ENCODE data around the gene TBC1D3K.
"Not testable (repeated sequence)": the region's sequence is repeated elsewhere in the genome, so short reads cannot be mapped to it uniquely, and the experiment has no call there.

Gene TBC1D3K

GRCh38 chr17:37924115-37924514, at the start of gene TBC1D3K:
Gene TBC1D3K (plus strand): TSS chr17:37924415. CDS start chr17:37926000, 1,585 bp downstream.
- not testable (repeated sequence) for H3K4me1 ChIP-seq (ENCODE audit: insufficient read depth, low read length); H3K27ac ChIP-seq (ENCODE audit: low read length); H3K9ac ChIP-seq (ENCODE audit: low read depth, low read length); H3K27me3 ChIP-seq (ENCODE audit: insufficient read depth, low read length); H3K36me3 ChIP-seq (ENCODE audit: insufficient read depth, low read depth, low read length); H3K9me3 ChIP-seq (ENCODE audit: insufficient read depth, low read depth, low read length); H3K4me3 ChIP-seq (ENCODE audit: low read length)

GRCh38 chr17:37884516-37884915, 39.7 kb upstream of the TBC1D3K start:
- no peaks in the 10 kb centered on the region for H3K36me3 ChIP-seq (ENCODE audit: insufficient read depth, low read depth, low read length)
- no peak overlapping the region for H3K9ac ChIP-seq (ENCODE audit: low read depth, low read length)
- H3K9me3 ChIP-seq (ENCODE audit: insufficient read depth, low read depth, low read length): no peaks in the 10 kb centered on the region
- no peaks in the 10 kb centered on the region for H3K27me3 ChIP-seq (ENCODE audit: insufficient read depth, low read length)
- peaks cover 5% of the 10 kb centered on the region for H3K4me1 ChIP-seq (ENCODE audit: insufficient read depth, low read length)
- no peak overlapping the region for H3K4me3 ChIP-seq (ENCODE audit: low read length)
- no peak overlapping the region for H3K27ac ChIP-seq (ENCODE audit: low read length)

GRCh38 chr17:37885136-37885535, 39.1 kb upstream of the TBC1D3K start:
- no peaks in the 10 kb centered on the region for H3K36me3 ChIP-seq (ENCODE audit: insufficient read depth, low read depth, low read length)
- peaks cover 5% of the 10 kb centered on the region for H3K4me1 ChIP-seq (ENCODE audit: insufficient read depth, low read length)
- H3K4me3 ChIP-seq (ENCODE audit: low read length): no peak overlapping the region
- no peaks in the 10 kb centered on the region for H3K9me3 ChIP-seq (ENCODE audit: insufficient read depth, low read depth, low read length)
- H3K27me3 ChIP-seq (ENCODE audit: insufficient read depth, low read length): no peaks in the 10 kb centered on the region
- H3K9ac ChIP-seq (ENCODE audit: low read depth, low read length): no peak overlapping the region
- no peak overlapping the region for H3K27ac ChIP-seq (ENCODE audit: low read length)

GRCh38 chr17:37888881-37889280, 35.3 kb upstream of the TBC1D3K start:
- no peaks in the 10 kb centered on the region for H3K9me3 ChIP-seq (ENCODE audit: insufficient read depth, low read depth, low read length)
- no peaks in the 10 kb centered on the region for H3K27me3 ChIP-seq (ENCODE audit: insufficient read depth, low read length)
- no peaks in the 10 kb centered on the region for H3K36me3 ChIP-seq (ENCODE audit: insufficient read depth, low read depth, low read length)
- peaks cover 5% of the 10 kb centered on the region for H3K4me1 ChIP-seq (ENCODE audit: insufficient read depth, low read length)
- H3K4me3 ChIP-seq (ENCODE audit: low read length): no peak overlapping the region
- H3K27ac ChIP-seq (ENCODE audit: low read length): no peak overlapping the region
- no peak overlapping the region for H3K9ac ChIP-seq (ENCODE audit: low read depth, low read length)

GRCh38 chr17:37896961-37897360, 27.3 kb upstream of the TBC1D3K start:
- not testable (repeated sequence) for H3K27ac ChIP-seq (ENCODE audit: low read length); H3K9me3 ChIP-seq (ENCODE audit: insufficient read depth, low read depth, low read length); H3K36me3 ChIP-seq (ENCODE audit: insufficient read depth, low read depth, low read length); H3K4me1 ChIP-seq (ENCODE audit: insufficient read depth, low read length); H3K9ac ChIP-seq (ENCODE audit: low read depth, low read length); H3K4me3 ChIP-seq (ENCODE audit: low read length); H3K27me3 ChIP-seq (ENCODE audit: insufficient read depth, low read length)
